GM12801 (cell line): ENCODE data around the gene PROK2.

Source experiments
- CTCF ChIP-seq: IDR thresholded peaks from one replicate; pipeline ENCODE4 v1.5.1; 2011; ENCODE audit warnings: control low read depth; ENCODE audit not compliant: insufficient read length; ENCODE audit errors: extremely low read depth

The PROK2 gene

DNA sequence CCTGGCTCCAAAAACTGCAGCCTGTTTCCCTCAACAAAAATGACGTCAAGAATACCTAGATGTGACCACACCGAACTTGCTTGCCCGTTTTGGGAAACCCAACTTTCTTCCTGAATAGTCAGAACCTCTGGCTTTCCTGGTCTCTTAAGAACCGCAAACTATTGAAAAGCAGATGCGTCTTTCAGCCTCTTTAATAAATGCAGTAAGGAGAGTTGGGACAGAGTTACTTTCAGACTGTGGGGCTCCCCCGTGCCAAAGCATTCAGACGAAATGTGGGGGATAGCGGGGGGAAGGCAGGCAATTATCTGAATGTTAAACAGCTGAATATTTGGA is 1.2 kb upstream of the PROK2 start:
- TF ChIP-seq CTCF = no peak

GRCh38 chr3:71785532-71786216 is 726 bp upstream of the PROK2 start:
- TF ChIP-seq CTCF = no peak

DNA sequence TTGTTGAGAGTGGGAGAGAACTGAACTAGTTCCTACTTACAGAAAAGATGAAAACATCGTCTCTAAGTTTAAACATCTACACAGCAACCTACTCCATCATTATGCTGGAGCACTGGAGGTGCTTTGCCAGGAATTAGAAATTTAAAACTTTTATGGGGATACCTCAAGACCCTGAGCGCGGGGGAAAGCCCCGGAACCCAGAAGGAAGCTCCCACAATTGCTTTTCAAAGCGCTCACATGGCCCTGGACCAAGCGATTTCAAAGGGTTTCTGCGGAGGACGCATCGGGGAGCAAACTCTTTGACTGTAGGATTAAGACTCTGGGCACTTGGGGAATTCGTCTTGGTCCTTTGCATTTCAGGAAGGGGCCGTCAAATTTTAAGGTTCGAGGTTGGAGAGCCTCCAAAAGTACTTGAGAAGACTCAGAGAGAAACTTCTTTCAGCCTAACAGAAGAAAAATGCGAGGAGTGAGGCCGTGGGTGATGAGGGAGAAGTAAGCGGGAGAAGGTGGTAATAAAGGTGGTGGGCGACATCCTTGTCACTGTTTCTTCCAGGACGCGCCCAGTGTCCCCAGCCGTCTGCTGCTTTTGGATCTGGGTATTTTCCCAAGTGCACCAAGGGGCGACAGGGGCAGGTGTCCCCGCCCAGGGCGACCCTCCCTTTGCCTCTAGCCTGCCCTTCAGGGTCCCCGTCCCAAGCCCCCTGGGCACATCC is 591 bp downstream of the PROK2 start:
- TF ChIP-seq CTCF = no peak

DNA sequence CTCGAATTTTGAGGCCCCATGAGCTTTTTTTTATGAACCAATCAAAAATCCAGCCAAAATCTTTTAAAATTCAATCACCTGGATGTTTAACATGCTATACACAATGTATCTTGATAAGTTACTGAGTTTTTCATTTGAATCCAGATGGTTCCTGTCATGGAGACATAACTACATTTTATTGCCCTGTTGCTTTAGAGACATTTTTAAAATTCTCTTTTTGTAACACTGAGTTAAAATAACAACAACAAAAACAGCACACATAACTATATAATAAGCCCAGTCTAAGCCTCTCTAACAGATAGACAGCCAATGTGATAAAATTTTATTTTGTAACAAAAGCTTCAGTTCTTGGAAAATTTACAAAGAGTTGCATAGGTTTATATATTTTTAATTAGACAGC is 1.8 kb downstream of the PROK2 start:
- no peak for TF ChIP-seq CTCF

GRCh38 chr3:71780430-71780829 is 4.5 kb downstream of the PROK2 start:
- no peak for TF ChIP-seq CTCF

DNA sequence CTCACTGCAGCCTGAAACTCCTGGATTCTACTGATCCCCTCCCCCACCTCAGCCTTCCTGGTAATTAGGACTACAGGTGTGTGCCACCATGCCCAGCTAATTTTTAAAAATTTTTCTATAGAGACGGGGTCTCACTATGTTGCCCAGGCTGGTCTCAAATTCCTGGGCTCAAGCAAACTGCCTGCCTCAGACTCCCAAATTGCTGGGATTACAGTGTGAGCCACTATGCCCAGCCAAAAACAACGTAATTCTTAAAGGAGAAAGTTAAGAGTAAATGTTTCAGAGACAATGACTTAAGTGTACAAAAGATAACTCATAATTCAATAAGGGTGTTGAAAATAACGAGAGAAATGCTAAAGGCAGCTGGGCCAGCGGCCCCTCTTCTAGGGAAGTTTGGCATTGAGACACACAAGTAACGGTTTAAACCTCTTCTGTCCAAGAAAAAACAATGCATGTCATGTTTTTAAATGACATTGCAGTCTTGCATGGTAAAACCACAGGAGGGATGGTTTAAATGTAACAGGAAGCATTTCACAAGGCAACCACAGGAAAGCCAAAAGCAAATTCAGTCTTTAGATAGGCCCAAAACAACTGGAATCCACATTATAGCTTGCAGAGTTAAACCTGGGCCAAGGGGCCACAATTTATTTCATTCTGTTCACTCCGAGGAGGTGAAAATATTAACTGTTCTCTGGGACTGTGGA is 5.1 kb downstream of the PROK2 start:
- no peak for TF ChIP-seq CTCF

GRCh38 chr3:71778353-71778752 is 6.6 kb downstream of the PROK2 start:
- no peak for TF ChIP-seq CTCF
